ENCODE data around the gene HERC4. TPM values are rescaled to one million over a fixed set of nuclear protein-coding genes. Genes with fewer than 3 reads are reported as not detected.

HERC4 gene
- total and polyA plus RNA-seq, 9 of the 15 experiments (the other 6 are each of a cell fraction or from before 2014, with no cell fraction given) = 12.5 to 33.5 (median 22.8) TPM

DNA sequence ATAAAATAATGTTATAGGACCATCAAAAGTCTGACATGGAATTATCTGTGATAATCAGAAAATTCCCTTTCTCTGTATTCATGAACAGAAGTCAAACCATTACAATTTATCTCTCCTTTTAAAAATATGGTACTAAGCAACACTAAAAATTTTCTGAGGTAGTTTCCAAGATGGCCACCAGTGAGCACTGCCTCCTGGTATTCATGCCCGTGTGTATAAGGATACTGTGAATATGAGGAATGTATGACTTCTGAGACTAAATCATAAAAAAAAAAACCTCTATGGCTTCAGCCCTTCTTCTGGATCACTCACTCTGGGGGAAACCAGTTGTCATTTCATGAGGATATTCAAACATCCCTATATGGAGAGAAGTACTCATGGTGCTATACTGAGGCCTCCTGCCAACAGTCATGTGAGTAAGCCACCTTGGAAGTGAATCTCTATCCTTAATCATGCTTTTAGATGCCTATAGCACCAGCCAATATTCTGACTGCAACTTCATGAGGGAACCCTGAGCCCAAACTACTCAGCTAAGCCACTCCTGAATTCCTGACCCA lies 149.6 kb downstream of the HERC4 start (continued):
- TF ChIP-seq MXD1 (CRISPR knock-in tag; IDR thresholded peaks at IDR 0.05; ENCODE audit: borderline replicate concordance, poor library complexity, severe bottlenecking) (no peak), PHF8 (IDR thresholded peaks at IDR 0.05; ENCODE audit: borderline replicate concordance, low read length) (no peak), MEF2A (IDR thresholded peaks at IDR 0.05; ENCODE audit: control insufficient read depth, low read depth, low read length) (no peak), ZNF644 (tag; IDR thresholded peaks at IDR 0.05; ENCODE audit: low read depth) (no peak), ZFPM2 (CRISPR knock-in tag; IDR thresholded peaks at IDR 0.05) (no peak), HDGF (IDR thresholded peaks at IDR 0.05) (no peak)
- TF ChIP-seq, protein P1, sequence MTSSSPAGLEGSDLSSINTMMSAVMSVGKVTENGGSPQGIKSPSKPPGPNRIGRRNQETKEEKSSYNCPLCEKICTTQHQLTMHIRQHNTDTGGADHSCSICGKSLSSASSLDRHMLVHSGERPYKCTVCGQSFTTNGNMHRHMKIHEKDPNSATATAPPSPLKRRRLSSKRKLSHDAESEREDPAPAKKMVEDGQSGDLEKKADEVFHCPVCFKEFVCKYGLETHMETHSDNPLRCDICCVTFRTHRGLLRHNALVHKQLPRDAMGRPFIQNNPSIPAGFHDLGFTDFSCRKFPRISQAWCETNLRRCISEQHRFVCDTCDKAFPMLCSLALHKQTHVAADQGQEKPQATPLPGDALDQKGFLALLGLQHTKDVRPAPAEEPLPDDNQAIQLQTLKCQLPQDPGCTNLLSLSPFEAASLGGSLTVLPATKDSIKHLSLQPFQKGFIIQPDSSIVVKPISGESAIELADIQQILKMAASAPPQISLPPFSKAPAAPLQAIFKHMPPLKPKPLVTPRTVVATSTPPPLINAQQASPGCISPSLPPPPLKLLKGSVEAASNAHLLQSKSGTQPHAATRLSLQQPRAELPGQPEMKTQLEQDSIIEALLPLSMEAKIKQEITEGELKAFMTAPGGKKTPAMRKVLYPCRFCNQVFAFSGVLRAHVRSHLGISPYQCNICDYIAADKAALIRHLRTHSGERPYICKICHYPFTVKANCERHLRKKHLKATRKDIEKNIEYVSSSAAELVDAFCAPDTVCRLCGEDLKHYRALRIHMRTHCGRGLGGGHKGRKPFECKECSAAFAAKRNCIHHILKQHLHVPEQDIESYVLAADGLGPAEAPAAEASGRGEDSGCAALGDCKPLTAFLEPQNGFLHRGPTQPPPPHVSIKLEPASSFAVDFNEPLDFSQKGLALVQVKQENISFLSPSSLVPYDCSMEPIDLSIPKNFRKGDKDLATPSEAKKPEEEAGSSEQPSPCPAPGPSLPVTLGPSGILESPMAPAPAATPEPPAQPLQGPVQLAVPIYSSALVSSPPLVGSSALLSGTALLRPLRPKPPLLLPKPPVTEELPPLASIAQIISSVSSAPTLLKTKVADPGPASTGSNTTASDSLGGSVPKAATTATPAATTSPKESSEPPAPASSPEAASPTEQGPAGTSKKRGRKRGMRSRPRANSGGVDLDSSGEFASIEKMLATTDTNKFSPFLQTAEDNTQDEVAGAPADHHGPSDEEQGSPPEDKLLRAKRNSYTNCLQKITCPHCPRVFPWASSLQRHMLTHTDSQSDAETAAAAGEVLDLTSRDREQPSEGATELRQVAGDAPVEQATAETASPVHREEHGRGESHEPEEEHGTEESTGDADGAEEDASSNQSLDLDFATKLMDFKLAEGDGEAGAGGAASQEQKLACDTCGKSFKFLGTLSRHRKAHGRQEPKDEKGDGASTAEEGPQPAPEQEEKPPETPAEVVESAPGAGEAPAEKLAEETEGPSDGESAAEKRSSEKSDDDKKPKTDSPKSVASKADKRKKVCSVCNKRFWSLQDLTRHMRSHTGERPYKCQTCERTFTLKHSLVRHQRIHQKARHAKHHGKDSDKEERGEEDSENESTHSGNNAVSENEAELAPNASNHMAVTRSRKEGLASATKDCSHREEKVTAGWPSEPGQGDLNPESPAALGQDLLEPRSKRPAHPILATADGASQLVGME (CRISPR knock-in tag; IDR thresholded peaks at IDR 0.05) = no peak
